GM12872 (cell line): ENCODE measurements around the gene OR4K2.

Experiments
- CTCF ChIP-seq: IDR thresholded peaks from 3 replicates; pipeline ENCODE4 v1.5.1; 2011; ENCODE audit warnings: low read depth, mild to moderate bottlenecking, low read length, moderate library complexity; ENCODE audit not compliant: insufficient read depth

Gene OR4K2, protein sequence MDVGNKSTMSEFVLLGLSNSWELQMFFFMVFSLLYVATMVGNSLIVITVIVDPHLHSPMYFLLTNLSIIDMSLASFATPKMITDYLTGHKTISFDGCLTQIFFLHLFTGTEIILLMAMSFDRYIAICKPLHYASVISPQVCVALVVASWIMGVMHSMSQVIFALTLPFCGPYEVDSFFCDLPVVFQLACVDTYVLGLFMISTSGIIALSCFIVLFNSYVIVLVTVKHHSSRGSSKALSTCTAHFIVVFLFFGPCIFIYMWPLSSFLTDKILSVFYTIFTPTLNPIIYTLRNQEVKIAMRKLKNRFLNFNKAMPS

GRCh38 chr14:19874842-19875241 is at the start of gene OR4K2:
Gene OR4K2, plus strand, starts transcription at chr14:19875142. Its CDS starts 1,126 bp downstream, at chr14:19876268.
- TF ChIP-seq CTCF, result no peak

- no peak for TF ChIP-seq CTCF
Measured at GRCh38 chr14:19828314-19828713, 46.6 kb upstream of the OR4K2 start.

- TF ChIP-seq CTCF, result no peak
Measured at GRCh38 chr14:19838433-19838832, 36.5 kb upstream of the OR4K2 start.

DNA sequence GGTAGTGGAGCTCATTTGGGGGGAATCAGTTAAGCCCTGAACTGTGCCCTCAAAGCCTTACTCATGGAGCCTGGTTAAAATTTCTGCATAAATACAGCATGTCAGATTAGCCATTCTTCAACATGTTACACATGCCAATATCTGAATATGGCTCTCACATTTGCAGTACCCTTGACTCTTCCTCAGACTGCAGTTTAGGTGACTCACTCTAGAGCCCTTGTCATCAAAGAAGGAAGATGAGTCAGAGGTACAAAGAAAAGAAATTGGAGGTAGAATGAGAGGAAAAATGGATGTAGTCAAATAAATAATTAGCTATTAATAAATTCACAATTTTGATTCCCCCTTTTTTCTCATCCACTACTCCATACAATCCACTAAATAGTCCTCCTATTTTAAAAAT is 23.6 kb upstream of the OR4K2 start:
- TF ChIP-seq CTCF, result no peak

- no peak for TF ChIP-seq CTCF
Measured at GRCh38 chr14:19873178-19873577, 1.8 kb upstream of the OR4K2 start.

DNA sequence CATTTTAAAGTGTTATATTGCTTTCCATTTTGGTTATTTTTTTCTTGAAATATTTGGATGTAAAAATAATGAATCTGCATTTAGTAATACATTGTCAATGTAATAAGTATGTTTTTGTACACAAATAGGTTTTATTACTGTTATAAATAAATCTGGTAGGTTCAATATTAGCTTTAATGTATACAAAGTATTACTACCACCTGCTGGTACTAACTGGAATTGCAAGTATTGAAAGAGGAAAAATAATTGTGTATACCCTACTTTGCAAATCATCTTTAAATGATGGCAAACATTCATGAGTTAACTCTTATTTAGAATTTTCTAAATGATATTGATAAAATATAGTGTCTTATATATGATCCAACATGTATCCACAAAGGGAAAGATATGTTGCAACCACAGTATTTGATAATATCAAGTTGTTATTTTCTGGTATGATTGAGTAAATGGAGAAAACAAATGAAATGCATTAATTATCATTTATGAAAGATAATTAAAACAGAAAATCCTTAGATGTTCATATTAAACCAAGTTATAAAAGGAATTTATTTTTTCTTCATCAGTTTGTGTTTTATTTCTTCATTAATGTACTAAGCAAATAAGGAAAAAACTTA is 3.2 kb downstream of the OR4K2 start:
- TF ChIP-seq CTCF, result peak; percentile 50; the same call in 2 of the 3 replicates

DNA sequence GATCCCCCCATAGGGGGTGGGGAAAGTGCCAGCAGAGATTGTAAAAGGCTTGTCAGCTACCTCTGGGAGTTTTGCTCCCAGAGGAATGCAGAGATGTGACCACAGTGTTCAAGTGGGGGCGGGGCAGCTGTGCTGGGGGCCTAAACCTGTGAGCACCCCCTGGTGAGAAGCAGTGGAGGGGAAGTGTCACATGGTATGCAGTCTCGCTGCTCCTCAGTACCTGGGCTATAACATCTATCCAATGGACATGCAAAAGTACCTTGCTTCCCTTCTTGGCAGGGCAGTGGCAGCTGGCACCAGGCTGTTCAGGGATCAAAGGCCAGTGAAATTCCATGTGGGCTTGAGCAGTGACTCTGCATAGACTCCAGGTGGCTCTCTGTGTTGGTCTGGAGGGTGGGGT is 20.3 kb downstream of the OR4K2 start:
- no peak for TF ChIP-seq CTCF
